WERI-Rb-1 (cell line): ENCODE data around the gene F8.

Source experiments
- DNase-seq: peaks from one replicate; pipeline ENCODE4 v3.0.0-alpha.2; 2020
- H3K27ac ChIP-seq: fragments of 250-450 bp; sonication (Bioruptor Pico); 2 replicates; pipeline ENCODE4 v1.5.1; 2020; ENCODE audit warnings: mild to moderate bottlenecking, moderate library complexity
- H3K27me3 ChIP-seq: fragments of 250-450 bp; sonication (Bioruptor Pico); 2 replicates; pipeline ENCODE4 v1.5.1; 2021; ENCODE audit warnings: mild to moderate bottlenecking, low read depth, moderate library complexity; ENCODE audit not compliant: insufficient read depth, severe bottlenecking
- H3K36me3 ChIP-seq: fragments of 250-450 bp; sonication (Bioruptor Pico); 2 replicates; pipeline ENCODE4 v1.5.1; 2020; ENCODE audit warnings: mild to moderate bottlenecking, moderate library complexity
- H3K4me3 ChIP-seq: 2 replicates; pipeline ENCODE4 v1.5.1; 2011; ENCODE audit warnings: low read depth, mild to moderate bottlenecking, control low read depth, low read length
- H3K9me3 ChIP-seq: fragments of 250-450 bp; sonication (Bioruptor Pico); 2 replicates; pipeline ENCODE4 v1.5.1; 2021; ENCODE audit warnings: mild to moderate bottlenecking, moderate library complexity; ENCODE audit not compliant: severe bottlenecking
- CTCF ChIP-seq: IDR thresholded peaks from 2 replicates; pipeline ENCODE4 v1.5.1; 2011; ENCODE audit warnings: low read depth, mild to moderate bottlenecking, control low read depth, inconsistent platforms, low read length

F8 gene

GRCh38 chrX:154988719-154989118 lies 33.8 kb downstream of the F8 start:
- no peaks in the 10 kb centered on the region for H3K27me3 ChIP-seq
- no peaks in the 10 kb centered on the region for H3K9me3 ChIP-seq
- H3K36me3 ChIP-seq, result no peaks in the 10 kb centered on the region
- no peak overlapping the region for H3K4me3 ChIP-seq
- TF ChIP-seq CTCF, result no peak
- DNase-seq, result no peak
- no peak overlapping the region for H3K27ac ChIP-seq

- Histone ChIP-seq H3K9me3 (no peaks in the 10 kb centered on the region), H3K27ac (no peak overlapping the region), H3K4me3 (no peak overlapping the region), H3K36me3 (no peaks in the 10 kb centered on the region), H3K27me3 (no peaks in the 10 kb centered on the region)
- DNase-seq, result no peak
- TF ChIP-seq CTCF, result no peak
Measured at GRCh38 chrX:154987940-154988339, 34.6 kb downstream of the F8 start.

- Histone ChIP-seq H3K4me3 (no peak overlapping the region), H3K9me3 (no peaks in the 10 kb centered on the region), H3K27me3 (no peaks in the 10 kb centered on the region), H3K27ac (no peak overlapping the region), H3K36me3 (no peaks in the 10 kb centered on the region)
- DNase-seq, result no peak
- no peak for TF ChIP-seq CTCF
Measured at GRCh38 chrX:154986826-154987575, 35.5 kb downstream of the F8 start.

GRCh38 chrX:154981116-154981411 lies 41.5 kb downstream of the F8 start:
- TF ChIP-seq CTCF, result no peak
- no peak for DNase-seq
- H3K4me3 ChIP-seq, result peak overlapping the region; percentile 13
- H3K27ac ChIP-seq, result no peak overlapping the region
- no peaks in the 10 kb centered on the region for H3K27me3 ChIP-seq
- H3K9me3 ChIP-seq, result no peaks in the 10 kb centered on the region
- no peaks in the 10 kb centered on the region for H3K36me3 ChIP-seq

GRCh38 chrX:154980330-154981115 lies 42.0 kb downstream of the F8 start:
- Histone ChIP-seq H3K27me3 (no peaks in the 10 kb centered on the region), H3K4me3 (peak overlapping the region; percentile 13), H3K9me3 (no peaks in the 10 kb centered on the region), H3K36me3 (no peaks in the 10 kb centered on the region), H3K27ac (no peak overlapping the region)
- DNase-seq, result peak; percentile 80
- peak; percentile 77 for TF ChIP-seq CTCF
